ENCODE data around the gene DEAF1. TPM values are rescaled to one million over a fixed set of nuclear protein-coding genes. Genes with fewer than 3 reads are reported as not detected.

The DEAF1 gene
- total RNA-seq, 2 experiments from 2014 or later: 68.4 to 79.6 TPM

DNA sequence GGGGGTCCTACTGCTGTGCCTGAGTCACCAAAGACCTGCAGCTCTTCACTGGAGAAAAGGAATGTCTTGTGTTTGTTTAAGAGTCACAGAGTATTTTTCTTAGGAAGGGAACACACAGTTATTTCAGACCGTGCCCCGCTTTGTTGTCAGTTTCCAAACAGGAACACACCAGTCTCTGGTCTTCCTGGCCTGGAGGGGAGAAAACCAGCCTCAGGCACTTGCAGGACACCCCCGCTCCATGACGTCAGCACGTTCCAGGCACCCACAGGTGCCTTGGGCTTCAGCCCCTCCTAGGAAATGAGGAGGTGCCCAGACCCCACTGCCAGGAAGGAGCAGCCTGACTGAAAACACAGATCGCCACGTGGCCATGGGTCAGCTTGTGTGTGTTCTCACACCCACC, 5.4 kb downstream of the DEAF1 start:
- Histone ChIP-seq H3K27ac (ENCODE audit: low read depth in 1 of 2, low read length in 2 of 2) (no peak overlapping the region), H3K9me3 (ENCODE audit: control insufficient read depth in 1 of 2, insufficient read depth in 1 of 2, low read length in 2 of 2) (no peaks in the 10 kb centered on the region), H3K4me3 (ENCODE audit: low read length) (no peak overlapping the region), H3K4me1 (ENCODE audit: insufficient read depth, low read length) (peaks cover 47% of the 10 kb centered on the region), H3K27me3 (ENCODE audit: control insufficient read depth in 1 of 2, insufficient read depth in 2 of 2, low read length in 2 of 2) (no peaks in the 10 kb centered on the region), H3K36me3 (ENCODE audit: insufficient read depth, low read length) (peaks cover 48% of the 10 kb centered on the region)
- peaks cover 36% of the 10 kb centered on the region for H3K4me1 Mint-ChIP-seq (ENCODE audit: low read depth)
- POLR2A ChIA-PET: no interaction called here
- TF ChIP-seq, protein P1, sequence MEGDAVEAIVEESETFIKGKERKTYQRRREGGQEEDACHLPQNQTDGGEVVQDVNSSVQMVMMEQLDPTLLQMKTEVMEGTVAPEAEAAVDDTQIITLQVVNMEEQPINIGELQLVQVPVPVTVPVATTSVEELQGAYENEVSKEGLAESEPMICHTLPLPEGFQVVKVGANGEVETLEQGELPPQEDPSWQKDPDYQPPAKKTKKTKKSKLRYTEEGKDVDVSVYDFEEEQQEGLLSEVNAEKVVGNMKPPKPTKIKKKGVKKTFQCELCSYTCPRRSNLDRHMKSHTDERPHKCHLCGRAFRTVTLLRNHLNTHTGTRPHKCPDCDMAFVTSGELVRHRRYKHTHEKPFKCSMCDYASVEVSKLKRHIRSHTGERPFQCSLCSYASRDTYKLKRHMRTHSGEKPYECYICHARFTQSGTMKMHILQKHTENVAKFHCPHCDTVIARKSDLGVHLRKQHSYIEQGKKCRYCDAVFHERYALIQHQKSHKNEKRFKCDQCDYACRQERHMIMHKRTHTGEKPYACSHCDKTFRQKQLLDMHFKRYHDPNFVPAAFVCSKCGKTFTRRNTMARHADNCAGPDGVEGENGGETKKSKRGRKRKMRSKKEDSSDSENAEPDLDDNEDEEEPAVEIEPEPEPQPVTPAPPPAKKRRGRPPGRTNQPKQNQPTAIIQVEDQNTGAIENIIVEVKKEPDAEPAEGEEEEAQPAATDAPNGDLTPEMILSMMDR (IDR thresholded peaks at IDR 0.05): no peak
- no peaks in the 10 kb centered on the region for H3K27me3 Mint-ChIP-seq
- no peak for ATAC-seq (ENCODE audit: poor library complexity)
- peaks cover 54% of the 10 kb centered on the region for H3K36me3 Mint-ChIP-seq (ENCODE audit: low read depth)
- H3K27ac Mint-ChIP-seq: peak overlapping the region; percentile 42
- CTCF ChIA-PET: no interaction called here
- H3K9me3 Mint-ChIP-seq: no peaks in the 10 kb centered on the region
- intact Hi-C loops (cut with DNase I, micrococcal nuclease): loop anchor here (2.0 to 10.0 kb wide), 4 partner anchors 35 to 125 kb away; partner anchors contain the start of genes LMNTD2 (in 1 of the 2) and RASSF7 (in 1 of the 2)
- peak in 1 of 14 experiments; percentile 32 for DNase-seq
- no peak overlapping the region for H3K4me3 Mint-ChIP-seq

DNA sequence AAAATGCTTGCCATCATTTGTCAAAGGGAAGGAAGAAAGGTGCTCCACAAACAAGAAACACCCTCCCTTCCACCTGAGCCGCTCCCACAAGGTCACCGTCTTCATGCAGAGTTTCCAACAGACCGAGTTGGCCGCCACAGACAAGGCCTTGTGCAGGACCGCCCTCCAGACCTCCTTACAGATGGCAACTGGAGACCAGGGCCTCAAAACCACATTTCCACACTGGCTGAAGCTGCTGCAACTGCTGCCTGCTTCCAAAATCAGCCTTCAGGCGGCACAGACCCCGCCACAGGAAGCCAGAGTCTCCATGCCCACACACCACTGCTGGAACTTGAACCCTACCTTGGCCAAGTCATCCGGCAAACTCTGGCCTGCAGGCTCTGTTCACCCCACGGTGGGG, 6.3 kb downstream of the DEAF1 start:
- H3K4me3 Mint-ChIP-seq: no peak overlapping the region
- no peak overlapping the region for H3K27ac Mint-ChIP-seq
- peaks cover 38% of the 10 kb centered on the region for H3K4me1 ChIP-seq (ENCODE audit: insufficient read depth, low read length)
- POLR2A ChIA-PET: no interaction called here
- no peaks in the 10 kb centered on the region for H3K27me3 Mint-ChIP-seq
- no peak overlapping the region for H3K4me3 ChIP-seq (ENCODE audit: low read length)
- no peaks in the 10 kb centered on the region for H3K27me3 ChIP-seq (ENCODE audit: control insufficient read depth in 1 of 2, insufficient read depth in 2 of 2, low read length in 2 of 2)
- H3K36me3 Mint-ChIP-seq (ENCODE audit: low read depth): peaks cover 64% of the 10 kb centered on the region
- no peak overlapping the region for H3K27ac ChIP-seq (ENCODE audit: low read depth in 1 of 2, low read length in 2 of 2)
- intact Hi-C loops (cut with DNase I, micrococcal nuclease): loop anchor here in 1 of 2 experiments (2.0 kb wide), 1 partner anchor 36 kb away; no protein-coding TSS in a partner anchor
- peaks cover 57% of the 10 kb centered on the region for H3K36me3 ChIP-seq (ENCODE audit: insufficient read depth, low read length)
- DNase-seq: peak in 1 of 14 experiments; percentile 20
- H3K4me1 Mint-ChIP-seq (ENCODE audit: low read depth): peaks cover 34% of the 10 kb centered on the region
- no peaks in the 10 kb centered on the region for H3K9me3 ChIP-seq (ENCODE audit: control insufficient read depth in 1 of 2, insufficient read depth in 1 of 2, low read length in 2 of 2)
- TF ChIP-seq, protein P1 (IDR thresholded peaks at IDR 0.05): no peak
- no peak for ATAC-seq (ENCODE audit: poor library complexity)
- H3K9me3 Mint-ChIP-seq: no peaks in the 10 kb centered on the region
- CTCF ChIA-PET: no interaction called here

DNA sequence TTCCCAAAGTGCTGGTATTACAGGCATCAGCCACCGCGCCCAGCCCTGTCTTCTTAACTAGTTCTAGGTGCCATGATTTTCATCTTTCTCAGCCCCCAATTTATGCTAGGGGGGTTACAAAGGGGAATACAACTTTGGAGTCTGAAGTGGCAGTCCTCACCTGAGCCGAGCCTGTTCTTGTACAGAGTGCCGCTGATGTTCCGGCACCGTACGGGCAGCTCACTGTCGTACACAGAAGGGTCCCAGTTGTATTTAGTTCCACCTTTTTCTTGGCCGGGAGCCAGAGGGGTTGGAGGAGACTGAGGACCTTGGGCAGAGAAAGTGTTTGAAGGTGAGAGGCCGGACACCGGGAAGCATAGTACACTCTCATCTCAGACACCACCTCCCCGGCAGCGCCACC, 7.3 kb downstream of the DEAF1 start:
- Mint-ChIP-seq H3K4me1 (ENCODE audit: low read depth) (peaks cover 25% of the 10 kb centered on the region), H3K36me3 (ENCODE audit: low read depth) (peaks cover 68% of the 10 kb centered on the region), H3K4me3 (no peak overlapping the region), H3K27ac (no peak overlapping the region), H3K9me3 (no peaks in the 10 kb centered on the region), H3K27me3 (no peaks in the 10 kb centered on the region)
- TF ChIP-seq, protein P1 (IDR thresholded peaks at IDR 0.05): no peak
- no peak overlapping the region for H3K27ac ChIP-seq (ENCODE audit: low read depth in 1 of 2, low read length in 2 of 2)
- H3K27me3 ChIP-seq (ENCODE audit: control insufficient read depth in 1 of 2, insufficient read depth in 2 of 2, low read length in 2 of 2): no peaks in the 10 kb centered on the region
- peaks cover 29% of the 10 kb centered on the region for H3K4me1 ChIP-seq (ENCODE audit: insufficient read depth, low read length)
- H3K9me3 ChIP-seq (ENCODE audit: control insufficient read depth in 1 of 2, insufficient read depth in 1 of 2, low read length in 2 of 2): no peaks in the 10 kb centered on the region
- H3K4me3 ChIP-seq (ENCODE audit: low read length): no peak overlapping the region
- ChIA-PET POLR2A (no interaction called here), CTCF (no interaction called here)
- H3K36me3 ChIP-seq (ENCODE audit: insufficient read depth, low read length): peaks cover 62% of the 10 kb centered on the region
- intact Hi-C loops (cut with DNase I, micrococcal nuclease): loop anchor here in 1 of 2 experiments (2.0 kb wide), 1 partner anchor 37 kb away; no protein-coding TSS in a partner anchor
- DNase-seq (no peak), ATAC-seq (ENCODE audit: poor library complexity) (no peak)

All from CD4-positive, alpha-beta T cell (primary cell).